NCI-H2107 treated with DMSO at 0.1 percent for 48 hours (cell line): ENCODE results near the gene FRMD3.
"Not testable (repeated sequence)": the region's sequence is repeated elsewhere in the genome, so short reads cannot be mapped to it uniquely, and the experiment has no call there.

Experiments
- DNase-seq: peaks from one replicate; lab custom pipeline; 2025; ENCODE audit not compliant: unreplicated experiment; lab: John Stamatoyannopoulos, UW

Gene FRMD3

DNA sequence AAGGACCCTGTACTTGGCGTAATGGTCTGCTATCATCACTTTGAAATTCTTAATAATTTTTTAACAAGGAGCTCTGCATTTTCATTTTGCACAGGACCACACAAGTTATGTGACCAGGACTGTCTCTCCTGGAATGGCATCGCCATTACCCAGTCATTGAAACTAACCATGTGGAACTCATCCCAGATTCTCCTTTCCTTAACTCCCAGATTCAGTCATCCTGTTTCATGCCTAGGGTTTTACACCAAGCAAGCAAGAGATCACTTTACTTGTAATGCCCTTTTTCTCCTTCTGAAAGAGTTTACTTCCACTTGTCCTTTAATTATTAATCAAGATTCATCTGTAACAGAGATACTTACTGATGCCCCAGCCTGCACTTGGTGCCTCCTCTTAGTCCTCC is 12.0 kb downstream of the FRMD3 start:
- no peak for DNase-seq

DNA sequence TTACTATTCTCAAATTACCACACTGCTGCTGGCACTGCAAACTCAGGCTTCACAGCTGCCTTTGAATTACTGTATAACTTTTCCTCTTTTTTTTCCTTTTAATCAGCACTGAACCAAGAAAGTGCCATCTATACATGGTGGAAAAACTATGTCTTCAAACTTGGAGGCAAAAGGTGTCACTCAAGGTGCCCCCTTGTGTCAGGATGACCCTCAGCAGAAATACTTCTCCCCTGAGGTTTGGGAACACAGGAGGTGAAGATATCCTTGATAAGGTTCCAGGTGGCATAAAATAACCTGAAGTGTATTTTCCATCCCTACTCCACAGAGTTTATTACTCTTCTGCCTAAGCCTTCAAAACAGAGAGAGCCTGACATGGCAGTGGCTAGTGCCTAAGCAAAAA is 14.5 kb downstream of the FRMD3 start:
- DNase-seq, result peak; percentile 80

DNA sequence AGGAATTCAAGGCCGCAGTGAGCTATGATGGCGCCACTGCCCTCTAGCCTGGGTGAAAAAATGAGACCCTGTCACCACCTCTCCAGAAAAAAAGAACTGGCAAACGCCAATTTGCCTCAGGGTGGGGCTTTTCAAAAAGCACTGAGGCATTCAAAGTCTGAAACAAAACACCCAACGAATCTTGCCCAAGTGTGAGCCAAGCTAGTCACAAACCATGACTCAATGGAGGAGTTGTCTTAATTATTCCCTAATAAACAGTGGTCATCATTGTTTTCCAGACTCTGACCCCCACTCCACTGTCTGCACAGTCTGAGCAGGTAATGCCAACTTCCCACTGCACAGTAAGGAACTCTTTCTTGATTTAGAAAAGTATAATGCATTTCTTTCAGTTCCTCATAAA is 16.8 kb downstream of the FRMD3 start:
- DNase-seq, result no peak

DNA sequence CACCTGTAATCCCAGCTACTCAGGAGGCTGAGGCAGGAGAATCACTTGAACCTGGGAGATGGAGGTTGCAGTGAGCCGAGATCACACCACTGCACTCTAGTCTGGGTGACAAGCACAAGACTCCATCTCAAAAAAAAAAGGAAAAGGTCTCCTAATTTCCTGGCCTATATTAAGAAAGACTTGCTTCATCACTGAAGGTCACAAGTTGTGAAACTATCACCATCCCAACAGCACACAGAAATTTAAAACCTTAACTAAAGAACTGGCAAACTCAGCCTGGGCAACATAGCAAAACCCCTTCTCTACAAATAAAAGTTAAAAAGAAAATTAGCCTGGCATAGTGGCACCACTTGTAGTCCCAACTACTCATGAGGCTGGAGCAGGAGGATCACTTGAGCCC is 17.2 kb downstream of the FRMD3 start:
- no peak for DNase-seq

DNA sequence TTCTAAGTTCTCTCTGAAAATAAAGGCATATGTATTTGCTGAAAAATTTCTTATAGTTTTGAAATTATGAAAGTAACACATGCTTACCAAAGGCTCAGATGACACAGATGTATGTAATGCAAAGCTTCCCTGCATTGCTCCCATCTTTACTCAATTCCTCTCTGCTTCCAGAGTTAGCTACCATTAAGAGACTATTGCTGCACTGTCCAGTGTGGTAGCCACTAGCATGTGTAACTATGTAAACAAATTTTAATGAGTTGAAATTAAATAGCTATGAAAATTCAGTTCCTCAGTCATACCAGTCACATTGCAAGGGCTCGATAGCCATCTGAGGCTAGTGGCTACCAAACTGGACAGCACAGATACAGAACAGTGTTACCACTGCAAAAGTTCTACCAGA is 17.9 kb downstream of the FRMD3 start:
- no peak for DNase-seq

DNA sequence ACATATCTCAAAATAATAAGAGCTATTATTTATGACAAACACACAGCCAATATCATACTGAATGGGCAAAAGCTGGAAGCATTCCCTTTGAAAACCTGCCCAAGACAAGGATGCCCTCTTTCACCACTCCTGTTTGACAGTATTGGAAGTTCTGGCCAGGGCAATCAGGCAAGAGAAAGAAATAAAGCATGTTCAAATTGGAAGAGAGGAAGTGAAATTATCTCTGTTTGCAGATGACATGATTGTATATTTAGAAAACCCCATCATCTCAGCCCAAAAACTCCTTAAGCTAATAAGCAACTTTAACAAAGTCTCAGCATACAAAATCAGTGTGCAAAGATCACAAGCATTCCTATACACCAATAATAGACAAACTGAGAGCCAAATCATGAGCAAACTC is 20.2 kb downstream of the FRMD3 start:
- not testable (repeated sequence) for DNase-seq

DNA sequence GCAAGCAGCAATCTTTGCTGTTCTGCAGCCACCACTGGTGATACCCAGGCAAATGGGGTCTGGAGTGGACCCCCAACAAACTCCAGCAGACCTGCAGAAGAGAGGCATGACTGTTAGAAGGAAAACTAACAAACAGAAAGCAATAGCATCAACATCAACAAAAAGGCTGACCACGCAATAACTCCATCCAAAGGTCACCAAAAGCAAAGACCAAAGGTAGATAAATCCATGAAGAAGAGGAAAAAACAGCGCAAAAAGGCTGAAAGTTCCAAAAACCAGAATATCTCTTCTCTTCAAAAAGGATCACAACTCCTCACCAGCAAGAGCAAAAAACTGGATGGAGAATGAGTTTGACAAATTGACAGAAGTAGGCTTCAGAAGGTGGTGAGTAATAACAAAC is 23.4 kb downstream of the FRMD3 start:
- DNase-seq, result no peak

DNA sequence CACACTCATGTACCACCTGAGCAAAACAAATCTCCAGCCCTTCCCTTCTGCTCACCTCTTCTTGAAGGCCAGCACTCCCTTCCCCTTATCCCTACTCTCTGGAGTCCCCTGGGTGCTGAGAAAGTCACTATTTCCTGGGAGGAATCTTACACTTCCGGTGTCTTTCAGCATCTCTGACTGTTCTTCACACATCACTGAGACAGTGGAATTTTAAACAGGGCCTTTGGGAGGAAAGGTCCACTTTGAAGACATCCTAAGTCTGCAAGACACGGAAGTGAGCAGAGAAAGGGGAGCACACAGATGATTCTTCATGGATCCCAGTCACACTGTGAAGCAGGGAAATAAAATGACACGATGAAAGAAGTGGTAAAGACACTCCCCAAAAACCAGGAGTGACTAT is 25.6 kb downstream of the FRMD3 start:
- DNase-seq, result no peak

DNA sequence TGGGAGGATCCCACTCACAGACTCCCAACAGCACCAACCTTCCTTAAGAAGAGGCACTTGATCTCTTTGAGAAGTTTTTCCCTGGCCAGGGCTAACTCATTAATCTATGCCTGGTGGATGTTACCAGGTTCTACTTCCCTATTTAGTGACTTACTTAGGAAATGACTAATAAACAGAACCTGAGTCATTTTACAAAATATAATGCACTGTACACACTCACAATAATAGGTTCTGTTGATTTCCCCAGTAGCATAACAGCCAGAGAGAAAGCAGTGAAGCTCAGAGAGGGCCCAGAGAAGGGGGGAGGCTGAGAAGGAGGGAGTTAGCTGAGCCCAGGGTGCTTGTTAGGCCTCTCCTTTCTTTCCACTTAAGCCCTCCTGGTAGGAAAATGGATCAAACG is 27.1 kb downstream of the FRMD3 start:
- DNase-seq, result peak; percentile 92

DNA sequence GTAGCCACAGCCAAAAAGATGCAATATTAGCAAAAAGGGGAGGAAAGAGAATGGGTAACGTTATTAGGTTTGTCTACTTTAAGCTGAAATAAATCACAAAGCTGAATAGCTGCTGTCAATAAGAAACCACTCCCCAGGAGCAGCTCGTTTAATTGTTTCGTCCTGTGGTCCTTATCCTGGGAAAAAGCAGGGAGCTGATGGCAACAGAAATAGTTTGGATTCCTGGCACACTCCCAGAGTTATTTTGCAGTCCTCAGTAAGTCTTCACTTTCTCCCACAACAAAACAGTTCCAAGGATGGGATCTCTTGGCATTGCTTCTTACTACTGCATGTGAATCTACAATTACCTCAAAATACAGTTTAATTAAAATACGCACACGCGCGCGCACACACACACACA is 28.8 kb downstream of the FRMD3 start:
- DNase-seq, result no peak

DNA sequence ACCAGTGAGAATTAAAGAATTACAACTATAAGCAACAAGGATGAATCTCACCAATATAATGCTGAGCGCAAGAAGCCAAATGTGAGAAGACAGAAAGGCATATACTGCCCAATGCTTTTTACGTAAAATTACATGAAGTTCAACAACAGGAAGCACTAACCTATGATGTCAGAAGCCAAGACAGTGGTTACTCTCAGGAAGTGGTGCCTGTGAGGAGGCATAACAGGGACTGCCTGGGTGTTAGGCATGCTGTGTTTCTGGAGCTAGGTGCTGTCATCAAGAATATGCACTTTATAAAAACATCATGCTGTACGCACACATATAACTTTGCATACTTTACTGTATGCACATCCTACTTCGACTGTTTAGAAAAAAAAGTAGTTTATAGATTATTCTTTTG is 30.1 kb downstream of the FRMD3 start:
- no peak for DNase-seq

DNA sequence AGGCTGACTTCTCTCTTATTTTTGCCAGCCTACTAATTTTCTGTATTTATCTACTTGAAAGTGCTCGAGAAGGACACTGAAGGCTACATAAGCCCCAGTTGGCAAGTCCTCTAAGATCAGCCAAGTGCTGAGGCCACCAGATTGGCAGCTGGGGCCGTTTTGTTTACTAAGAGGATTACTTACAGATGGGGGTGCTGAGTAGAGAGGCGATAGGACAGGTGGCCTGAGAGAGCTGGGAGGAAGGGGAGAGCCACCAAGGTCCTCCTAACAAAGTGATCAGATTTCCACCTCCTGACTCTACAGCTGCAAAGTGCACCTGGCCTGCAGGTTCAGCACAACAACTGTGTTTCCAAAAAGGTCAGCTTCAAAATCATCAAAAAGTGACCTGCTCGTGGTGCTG is 32.9 kb downstream of the FRMD3 start:
- DNase-seq, result peak; percentile 91

DNA sequence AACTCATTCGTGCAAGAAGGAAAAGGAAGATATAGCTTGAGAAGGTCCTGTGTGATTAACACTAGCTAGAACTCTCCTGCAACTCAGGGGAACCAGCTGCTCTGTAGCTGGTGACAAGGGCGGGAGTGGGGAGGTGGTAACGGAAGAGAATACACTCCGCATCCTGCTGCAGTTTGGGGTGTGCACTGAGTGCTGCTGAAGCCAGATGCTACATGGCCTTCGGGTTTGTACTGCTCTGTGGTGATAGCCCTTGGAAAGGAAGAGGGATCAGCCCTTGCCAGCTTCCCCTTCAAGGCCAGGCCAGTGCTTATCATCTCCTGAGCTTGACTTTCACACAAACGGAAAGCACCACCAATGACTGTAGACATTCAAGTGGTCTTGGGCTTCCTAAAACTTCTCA is 34.3 kb downstream of the FRMD3 start:
- DNase-seq, result no peak

DNA sequence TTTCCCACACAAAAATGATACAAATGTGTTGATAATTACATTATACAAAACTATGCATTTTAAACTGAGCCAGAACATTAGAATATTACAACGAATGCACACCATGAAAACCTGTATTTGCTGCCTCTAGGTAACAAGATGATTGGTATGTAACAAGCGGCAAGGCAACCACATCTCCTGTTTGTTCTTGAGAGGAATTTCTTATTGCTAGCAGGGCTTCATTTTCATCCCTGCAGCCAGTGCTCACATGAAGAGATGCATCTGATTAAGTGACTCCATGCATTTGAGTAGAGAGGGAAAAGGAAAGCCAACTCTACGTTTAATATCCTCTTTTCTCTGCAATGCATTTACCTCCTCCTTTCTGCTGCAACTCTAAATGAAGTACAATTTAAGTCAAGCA is 36.6 kb downstream of the FRMD3 start:
- no peak for DNase-seq

DNA sequence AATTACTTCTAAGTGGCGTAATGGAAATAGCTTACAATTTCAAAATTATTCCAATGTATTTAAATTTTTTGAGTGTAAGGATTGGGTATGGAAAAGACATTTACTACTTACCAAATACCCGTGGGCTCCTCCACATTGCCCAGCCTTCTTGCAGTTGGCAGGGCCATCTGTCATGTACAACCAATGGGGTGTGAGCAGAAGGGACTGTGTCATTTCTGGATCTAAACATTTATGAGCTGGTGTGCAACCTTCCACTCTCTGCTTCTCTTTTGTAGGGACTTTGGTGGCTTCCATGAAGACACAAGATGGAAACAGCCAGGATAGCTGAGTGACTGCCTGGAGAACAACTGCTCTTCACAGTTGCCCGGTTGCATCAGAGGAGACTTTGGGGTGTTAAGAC is 40.8 kb downstream of the FRMD3 start:
- no peak for DNase-seq

DNA sequence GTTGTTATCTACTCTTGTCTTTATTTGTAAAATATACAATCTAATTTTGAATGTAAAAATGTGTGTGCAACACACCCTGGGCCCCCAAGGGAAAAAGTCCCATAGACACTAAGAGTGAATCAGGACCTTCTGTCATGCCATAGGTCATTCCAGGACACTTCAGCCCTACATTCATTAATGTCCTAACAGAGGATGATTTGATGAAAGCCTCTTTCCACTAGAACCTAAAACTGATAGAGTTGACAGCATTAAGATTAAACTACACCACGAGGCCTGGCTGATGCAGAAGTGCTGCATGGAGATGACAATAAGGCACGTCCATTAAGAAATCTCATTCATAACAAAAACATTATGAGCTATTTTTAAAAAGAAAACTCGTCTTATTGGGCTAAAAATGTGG is 46.2 kb downstream of the FRMD3 start:
- no peak for DNase-seq

DNA sequence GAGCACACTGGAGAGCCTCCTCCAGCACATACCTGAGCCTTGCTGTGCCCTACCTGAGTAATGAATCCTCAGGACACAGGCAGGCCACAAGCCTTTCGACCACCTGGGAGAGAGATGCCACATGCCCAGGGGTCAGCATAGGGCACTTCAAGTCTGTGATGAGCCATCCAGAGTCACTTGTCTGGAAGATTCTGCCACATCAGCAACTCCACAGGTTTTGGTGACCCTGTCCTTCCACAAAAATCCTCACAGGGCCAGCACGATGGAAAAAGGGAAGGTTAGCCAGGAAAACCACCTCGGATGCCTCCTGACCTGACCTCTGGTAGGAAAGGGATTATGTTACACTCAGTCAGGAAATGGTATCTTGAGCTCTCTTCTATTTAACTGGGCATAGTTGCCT is 46.8 kb downstream of the FRMD3 start:
- DNase-seq, result no peak

DNA sequence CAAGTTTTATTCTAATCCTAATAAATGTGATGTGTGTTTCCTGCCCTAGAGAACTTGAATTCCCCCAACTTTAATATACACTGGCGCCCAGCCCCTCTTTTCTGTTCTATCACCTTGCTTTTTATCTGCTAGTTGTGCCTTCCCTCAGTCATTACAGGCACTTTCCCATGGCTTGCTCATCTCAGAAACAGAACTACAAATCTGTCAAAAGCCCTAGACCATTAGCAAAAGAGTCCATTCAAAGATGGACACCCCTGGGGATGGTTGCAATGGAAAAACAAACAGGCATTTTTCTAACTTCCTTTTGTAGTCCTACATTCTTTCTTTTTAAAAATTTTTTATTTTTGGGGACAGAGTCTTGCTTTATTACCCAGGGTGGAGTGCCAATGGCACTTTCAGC is 48.2 kb downstream of the FRMD3 start:
- DNase-seq, result no peak

DNA sequence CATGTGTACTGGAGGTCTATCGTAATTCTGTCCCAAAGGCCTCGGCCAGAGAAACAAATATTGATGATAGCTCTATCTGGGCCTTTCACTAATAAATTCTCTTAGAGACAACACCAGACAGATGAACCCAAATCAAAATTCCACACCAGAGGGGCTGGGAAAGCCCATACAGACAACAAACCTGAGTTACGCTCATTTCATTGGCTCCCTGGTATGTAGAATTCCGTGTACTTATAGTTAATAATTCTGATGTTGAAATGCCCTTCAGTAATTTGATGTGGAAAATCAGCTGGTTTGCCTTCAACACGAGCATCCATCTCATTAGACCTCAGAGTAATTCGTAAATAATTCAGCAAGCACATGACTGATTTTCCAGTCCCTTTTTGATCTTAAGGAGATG is 53.2 kb downstream of the FRMD3 start:
- no peak for DNase-seq

DNA sequence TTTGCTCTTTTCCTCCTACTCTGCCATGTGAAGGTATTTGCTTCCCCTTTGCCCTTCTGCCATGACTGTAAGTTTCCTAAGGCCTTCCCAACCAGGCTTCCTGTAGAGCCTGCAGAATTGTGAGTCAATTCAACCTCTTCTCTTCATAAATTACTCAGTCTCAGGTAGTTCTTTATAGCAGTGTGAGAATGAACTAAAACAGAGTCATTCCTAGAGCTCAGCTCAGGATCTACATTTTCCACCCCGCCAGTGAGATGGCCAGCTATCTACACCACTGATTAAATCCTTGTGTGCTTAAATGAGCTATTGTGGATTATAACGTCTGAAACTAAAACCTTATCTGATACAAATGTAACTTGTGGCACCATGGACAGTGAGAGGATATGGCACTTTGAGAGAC is 55.0 kb downstream of the FRMD3 start:
- DNase-seq, result no peak

DNA sequence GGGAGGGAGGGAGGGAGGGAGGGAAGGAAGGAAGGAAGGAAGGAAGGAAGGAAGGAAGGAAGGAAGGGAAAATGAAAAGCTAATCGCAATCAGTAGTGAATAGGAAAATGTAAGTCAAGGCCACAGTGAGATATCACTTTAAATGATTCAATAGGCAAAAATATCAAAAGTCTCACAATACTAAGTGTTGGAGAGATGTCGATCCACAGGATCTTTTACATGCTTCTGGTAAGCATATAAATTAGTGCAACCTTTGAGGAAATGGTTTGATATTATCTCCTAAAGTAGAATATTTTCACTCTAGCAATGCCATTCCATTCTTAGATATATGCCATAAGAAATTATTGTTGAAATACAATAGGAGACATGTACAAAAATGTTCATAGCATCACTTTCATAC is 58.4 kb downstream of the FRMD3 start:
- DNase-seq, result no peak

DNA sequence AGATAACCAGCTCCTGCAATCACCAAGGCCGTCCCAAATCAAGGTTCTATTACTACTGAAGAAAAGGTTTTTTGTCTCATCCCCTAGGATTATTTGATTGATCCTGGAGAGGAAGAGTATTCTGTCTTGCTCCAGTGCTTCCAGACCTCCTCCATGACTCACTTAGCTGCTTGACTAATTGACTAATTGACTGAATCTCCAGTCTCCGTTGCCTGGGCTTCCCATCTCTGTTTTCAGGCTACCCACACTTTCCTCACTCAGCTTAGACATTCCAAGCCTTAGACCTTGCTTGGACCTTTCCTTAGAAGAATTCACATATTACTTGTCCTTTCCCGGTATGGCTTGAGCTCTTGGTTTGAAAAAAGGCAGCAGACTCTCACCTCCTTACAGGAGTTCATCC is 60.6 kb downstream of the FRMD3 start:
- no peak for DNase-seq

DNA sequence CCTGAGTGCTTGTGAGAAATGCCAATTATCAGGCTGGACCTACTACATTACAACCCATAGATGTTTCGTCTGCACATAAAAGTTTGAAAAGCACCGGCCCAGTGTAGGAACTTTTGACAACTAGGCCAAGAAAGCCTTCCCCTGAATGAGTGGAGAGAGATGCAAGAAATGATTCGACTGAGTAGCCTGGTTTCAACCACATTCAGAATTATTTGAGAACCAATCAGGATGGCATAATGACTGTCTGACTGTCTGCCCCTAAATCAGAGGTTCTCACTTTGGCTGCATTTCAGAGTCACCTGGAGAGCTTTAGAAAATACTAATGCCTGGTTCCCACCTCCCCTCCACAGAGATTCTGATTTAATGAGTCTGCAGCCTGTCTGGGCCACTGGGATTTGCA is 61.1 kb downstream of the FRMD3 start:
- DNase-seq, result no peak

DNA sequence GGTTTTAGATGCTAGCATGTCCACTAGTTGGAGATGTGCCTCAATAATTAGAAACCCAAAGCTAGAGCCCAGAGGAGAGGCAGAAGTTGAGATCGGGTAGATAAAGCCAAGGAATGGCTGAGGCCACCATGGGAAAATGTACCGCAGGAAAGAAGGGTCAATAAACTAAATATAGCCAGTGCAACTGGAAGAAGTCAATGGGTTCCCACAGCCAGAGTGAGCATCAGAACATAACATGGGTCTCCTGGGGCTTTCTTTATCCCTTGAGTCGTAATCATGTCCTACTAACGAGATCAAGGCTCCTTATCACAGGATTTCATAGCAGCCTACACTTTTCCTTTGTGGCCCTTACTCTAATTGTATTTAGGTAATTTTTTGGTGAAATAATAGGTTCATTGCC is 61.7 kb downstream of the FRMD3 start:
- no peak for DNase-seq
